Measurements from ENCODE around the gene DLG4. TPM values are rescaled to one million over a fixed set of nuclear protein-coding genes. Genes with fewer than 3 reads are reported as not detected.

DLG4 gene
- total RNA-seq, 8 experiments from 2014 or later, result 5.6 to 91.4 (median 42.6) TPM

GRCh38 chr17:7242717-7243452 lies 23.2 kb upstream of the DLG4 start:
- H3K4me3 ChIP-seq, result peak overlapping the region; percentile 96 to 100 (median 98)
- WGBS, 10 experiments, result 0 to 7% (median 1%) methylated on average over 4 to 17 of the region's 49 CpGs; no CpG with 5 or more reads in 1 of the 10 experiments
- H3K27ac ChIP-seq, result peak overlapping the region; percentile 98
- peaks cover 6 to 10% of the 10 kb centered on the region in 2 donors for H3K4me1 ChIP-seq (replicated peaks in 1 of 2)
- in situ Hi-C loops (cut with MboI; ENCODE audit: low pct_unique_long_range_greater_than_20kb in 2 of 9, low sequenced_read_pairs in 9 of 9, unreplicated experiment in 9 of 9), result no loop called here
- peak; percentile 8 to 40 (median 24) for ATAC-seq (replicated peaks in 6 of 8)

GRCh38 chr17:7241783-7242716 lies 22.4 kb upstream of the DLG4 start, which contains the start of gene GABARAP:
Gene GABARAP, minus strand, starts transcription at chr17:7242449. Its CDS starts 119 bp downstream, at chr17:7242330.
- WGBS, 10 experiments, result 0 to 3% (median 0%) methylated on average over 1 to 29 of the region's 62 CpGs; no CpG with 5 or more reads in 1 of the 10 experiments
- peak within 1 kb of the TSS; percentile 96 to 100 (median 98) for H3K4me3 ChIP-seq
- peak; percentile 10 to 39 (median 20) for ATAC-seq (replicated peaks in 6 of 8)
- peak within 1 kb of the TSS; percentile 98 for H3K27ac ChIP-seq
- in situ Hi-C loops (cut with MboI; ENCODE audit: low pct_unique_long_range_greater_than_20kb in 2 of 9, low sequenced_read_pairs in 9 of 9, unreplicated experiment in 9 of 9), result no loop called here
- H3K4me1 ChIP-seq (replicated peaks in 1 of 2), result peaks cover 10 to 14% of the 10 kb centered on the region in 2 donors

- 0 to 64% (median 19%) methylated on average over 2 to 7 of the region's 9 CpGs for WGBS, 10 experiments
- Histone ChIP-seq H3K4me1 (replicated peaks in 1 of 2) (peaks cover 12 to 16% of the 10 kb centered on the region in 2 donors), H3K27ac (peak overlapping the region; percentile 98), H3K4me3 (peak overlapping the region; percentile 96 to 100 (median 98))
- in situ Hi-C loops (cut with MboI; ENCODE audit: low pct_unique_long_range_greater_than_20kb in 2 of 9, low sequenced_read_pairs in 9 of 9, unreplicated experiment in 9 of 9), result no loop called here
- ATAC-seq (replicated peaks in 6 of 8), result no peak
These were observed 21.6 kb upstream of the DLG4 start for GRCh38 chr17:7241090-7241733.

GRCh38 chr17:7240375-7240774 lies 20.7 kb upstream of the DLG4 start:
- in situ Hi-C loops (cut with MboI; ENCODE audit: low pct_unique_long_range_greater_than_20kb in 2 of 9, low sequenced_read_pairs in 9 of 9, unreplicated experiment in 9 of 9), result no loop called here
- 20 to 100% (median 48%) methylated on average over 1 to 3 of the region's 4 CpGs; no CpG with 5 or more reads in 2 of the 10 experiments for WGBS, 10 experiments
- Histone ChIP-seq H3K27ac (no peak overlapping the region), H3K4me3 (peak overlapping the region in 3 of 5 donors; percentile 28 to 98 (median 96)), H3K4me1 (replicated peaks in 1 of 2) (peaks cover 12 to 16% of the 10 kb centered on the region in 2 donors)
- ATAC-seq (replicated peaks in 6 of 8), result no peak

- ATAC-seq (replicated peaks in 6 of 8), result peak; percentile 47 to 78 (median 72)
- in situ Hi-C loops (cut with MboI; ENCODE audit: low pct_unique_long_range_greater_than_20kb in 2 of 9, low sequenced_read_pairs in 9 of 9, unreplicated experiment in 9 of 9), result no loop called here
- 0 to 6% (median 0%) methylated on average over 1 to 24 of the region's 72 CpGs; no CpG with 5 or more reads in 3 of the 10 experiments for WGBS, 10 experiments
These were observed 19.7 kb upstream of the DLG4 start, which contains the start of gene PHF23 for GRCh38 chr17:7239091-7240027. Gene PHF23, minus strand, starts transcription at chr17:7239457. Its CDS starts 178 bp downstream, at chr17:7239279.

GRCh38 chr17:7238420-7239090 lies 18.9 kb upstream of the DLG4 start:
- no CpG with 5 or more reads among the region's 39 CpGs for WGBS, 10 experiments

More at GRCh38 chr17:7239091-7240027, 19.7 kb upstream of the DLG4 start, which contains the start of gene PHF23:
- Histone ChIP-seq H3K4me3 (peak within 1 kb of the TSS; percentile 72 to 98 (median 84)), H3K27ac (peak within 1 kb of the TSS; percentile 76 to 83), H3K4me1 (replicated peaks in 1 of 2) (peaks cover 17 to 21% of the 10 kb centered on the region in 2 donors)

GRCh38 chr17:7237761-7238419 lies 18.3 kb upstream of the DLG4 start:
- peak overlapping the region; percentile 80 to 88 for H3K27ac ChIP-seq
- 0% methylated on average over 1 of the region's 73 CpGs; no CpG with 5 or more reads in 9 of the 10 experiments for WGBS, 10 experiments
- peak overlapping the region; percentile 72 to 96 (median 84) for H3K4me3 ChIP-seq
- peaks cover 16 to 17% of the 10 kb centered on the region in 2 donors for H3K4me1 ChIP-seq (replicated peaks in 1 of 2)
- ATAC-seq (replicated peaks in 6 of 8), result peak in 6 of 8 experiments; percentile 0 to 6 (median 4)
- in situ Hi-C loops (cut with MboI; ENCODE audit: low pct_unique_long_range_greater_than_20kb in 2 of 9, low sequenced_read_pairs in 9 of 9, unreplicated experiment in 9 of 9), result no loop called here

More at GRCh38 chr17:7238420-7239090, 18.9 kb upstream of the DLG4 start:
- Histone ChIP-seq H3K4me1 (replicated peaks in 1 of 2) (peaks cover 16 to 21% of the 10 kb centered on the region in 2 donors), H3K27ac (peak overlapping the region; percentile 76 to 83), H3K4me3 (peak overlapping the region; percentile 72 to 96 (median 84))
- no peak for ATAC-seq (replicated peaks in 6 of 8)
- in situ Hi-C loops (cut with MboI; ENCODE audit: low pct_unique_long_range_greater_than_20kb in 2 of 9, low sequenced_read_pairs in 9 of 9, unreplicated experiment in 9 of 9), result no loop called here

- WGBS, 10 experiments, result 37 to 81% (median 46%) methylated on average over 2 to 3 of the region's 6 CpGs; no CpG with 5 or more reads in 4 of the 10 experiments
- H3K4me1 ChIP-seq (replicated peaks in 1 of 2), result peaks cover 21 to 23% of the 10 kb centered on the region in 2 donors
- peak overlapping the region; percentile 72 to 96 (median 84) for H3K4me3 ChIP-seq
- peak overlapping the region; percentile 80 to 88 for H3K27ac ChIP-seq
- in situ Hi-C loops (cut with MboI; ENCODE audit: low pct_unique_long_range_greater_than_20kb in 2 of 9, low sequenced_read_pairs in 9 of 9, unreplicated experiment in 9 of 9), result no loop called here
- no peak for ATAC-seq (replicated peaks in 6 of 8)
These were observed 17.7 kb upstream of the DLG4 start for GRCh38 chr17:7237266-7237760.

- no peak overlapping the region for H3K27ac ChIP-seq
- peaks cover 26 to 28% of the 10 kb centered on the region in 2 donors for H3K4me1 ChIP-seq (replicated peaks in 1 of 2)
- 60 to 100% (median 84%) methylated on average over 1 to 6 of the region's 6 CpGs; no CpG with 5 or more reads in 1 of the 10 experiments for WGBS, 10 experiments
- in situ Hi-C loops (cut with MboI; ENCODE audit: low pct_unique_long_range_greater_than_20kb in 2 of 9, low sequenced_read_pairs in 9 of 9, unreplicated experiment in 9 of 9), result no loop called here
- ATAC-seq (replicated peaks in 6 of 8), result no peak
- H3K4me3 ChIP-seq, result peak overlapping the region in 1 of 5 donors; percentile 96
These were observed 17.2 kb upstream of the DLG4 start for GRCh38 chr17:7236808-7237207.
